Head of caudate nucleus (tissue), 42 donors: Measurements from ENCODE around the gene LRRC23.

Experiments
- DNase-seq, 42 donors: peaks; one replicate each; pipeline versions ENCODE4 v3.0.0 to v3.0.0-alpha.2; 2020 to 2021; ENCODE audit warnings: mixed read lengths in 7 of 42
- intact Hi-C: fragments of 100-400 bp; cut with DNase I; formaldehyde crosslinking; loops from one replicate; pipeline ENCODE4 v1.15.0; 2022

LRRC23 gene

DNA sequence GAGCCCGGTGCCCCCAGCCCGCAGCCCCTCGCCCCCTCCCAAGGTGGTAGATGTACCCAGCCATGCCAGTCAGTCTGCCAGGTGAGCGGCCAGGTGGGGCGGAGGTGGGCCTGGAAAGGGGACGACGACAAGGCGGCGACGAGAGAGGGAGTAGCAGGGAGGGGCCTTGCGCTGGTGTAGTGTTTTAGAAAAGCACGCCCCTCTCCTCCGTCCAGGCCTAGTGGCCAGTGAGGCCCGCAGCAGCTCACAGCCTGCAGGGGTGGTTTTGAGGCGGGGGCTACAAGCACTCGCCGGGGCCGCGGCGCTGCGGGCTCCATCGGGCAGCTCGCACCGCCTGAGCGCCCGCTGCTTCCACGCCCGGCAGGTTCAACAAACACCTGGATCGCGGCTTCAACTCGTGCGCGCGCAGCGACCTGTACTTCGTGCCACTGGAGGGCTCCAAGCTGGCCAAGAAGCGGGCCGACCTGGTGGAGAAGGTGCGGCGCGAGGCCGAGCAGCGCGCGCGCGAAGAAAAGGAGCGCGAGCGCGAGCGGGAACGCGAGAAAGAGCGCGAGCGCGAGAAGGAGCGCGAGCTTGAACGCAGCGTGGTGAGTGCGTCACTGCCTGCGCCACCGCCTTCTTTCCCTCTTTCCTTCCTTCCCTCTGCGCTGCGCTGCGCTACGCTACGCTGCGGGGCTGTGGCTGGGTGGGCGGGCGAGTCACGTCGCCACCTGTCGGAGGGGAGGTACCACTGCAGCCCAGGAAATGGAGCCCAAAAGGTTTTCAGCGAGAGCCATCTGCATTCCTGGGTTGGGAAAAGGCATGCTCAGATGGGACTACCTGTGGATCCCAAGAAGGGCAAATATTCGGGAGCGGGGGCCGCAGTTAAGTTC is 33.1 kb downstream of the LRRC23 start:
- peak; percentile 88 to 98 (median 94) for DNase-seq
- intact Hi-C loops, result no loop called here

- DNase-seq, result no peak
- intact Hi-C loops, result no loop called here
These were observed 34.0 kb downstream of the LRRC23 start for GRCh38 chr12:6938353-6939190.

DNA sequence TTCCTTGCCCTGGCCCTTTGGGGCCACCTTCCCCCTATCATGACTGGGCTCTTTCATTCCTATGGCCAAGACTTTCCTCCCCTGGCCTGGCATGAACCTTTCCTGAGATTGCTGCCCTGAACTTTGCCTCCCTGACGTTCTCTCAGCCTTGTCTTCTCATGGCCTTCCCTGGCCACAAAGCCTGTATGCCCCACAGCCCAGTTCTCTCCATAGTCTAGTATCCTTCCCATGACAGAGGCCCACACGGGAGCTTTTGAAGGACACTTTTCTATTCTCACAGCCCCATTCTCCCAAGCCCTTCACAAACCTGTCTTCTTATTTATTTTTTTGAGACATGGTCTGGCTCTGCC is 34.5 kb downstream of the LRRC23 start:
- intact Hi-C loops, result no loop called here
- DNase-seq, result no peak

DNA sequence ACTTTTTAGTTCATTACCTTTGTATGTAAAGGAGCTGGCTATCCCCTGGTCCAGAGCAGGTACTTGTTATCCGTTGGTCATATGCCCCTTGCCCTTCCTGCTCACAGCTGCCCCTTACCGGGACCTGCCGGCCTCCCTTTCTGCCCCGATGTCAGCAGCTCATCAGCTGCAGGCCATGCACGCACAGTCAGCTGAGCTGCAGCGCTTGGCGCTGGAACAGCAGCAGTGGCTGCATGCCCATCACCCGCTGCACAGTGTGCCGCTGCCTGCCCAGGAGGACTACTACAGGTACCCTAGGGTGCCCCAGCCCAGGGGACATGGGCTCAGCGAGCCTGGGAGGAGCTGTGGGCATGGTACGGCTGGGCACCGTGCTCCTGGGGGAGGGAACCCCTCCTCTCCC is 36.6 kb downstream of the LRRC23 start:
- no peak for DNase-seq
- intact Hi-C loops, result no loop called here

- intact Hi-C loops, result no loop called here
- no peak for DNase-seq
These were observed 37.2 kb downstream of the LRRC23 start for GRCh38 chr12:6941782-6942181.

GRCh38 chr12:6942331-6942665 is 37.7 kb downstream of the LRRC23 start:
- no peak for DNase-seq
- intact Hi-C loops, result no loop called here

DNA sequence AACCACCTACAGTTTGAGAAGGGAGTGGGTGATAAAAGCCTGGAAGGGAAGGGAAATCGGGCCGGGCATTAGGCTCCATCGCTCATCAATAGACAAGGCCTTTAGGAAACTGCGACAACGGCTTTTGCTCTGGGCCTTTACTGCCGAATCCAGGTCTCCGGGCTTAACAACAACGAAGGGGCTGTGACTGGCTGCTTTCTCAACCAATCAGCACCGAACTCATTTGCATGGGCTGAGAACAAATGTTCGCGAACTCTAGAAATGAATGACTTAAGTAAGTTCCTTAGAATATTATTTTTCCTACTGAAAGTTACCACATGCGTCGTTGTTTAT is 38.7 kb downstream of the LRRC23 start:
- intact Hi-C loops, result no loop called here
- peak; percentile 72 to 98 (median 92) for DNase-seq

DNA sequence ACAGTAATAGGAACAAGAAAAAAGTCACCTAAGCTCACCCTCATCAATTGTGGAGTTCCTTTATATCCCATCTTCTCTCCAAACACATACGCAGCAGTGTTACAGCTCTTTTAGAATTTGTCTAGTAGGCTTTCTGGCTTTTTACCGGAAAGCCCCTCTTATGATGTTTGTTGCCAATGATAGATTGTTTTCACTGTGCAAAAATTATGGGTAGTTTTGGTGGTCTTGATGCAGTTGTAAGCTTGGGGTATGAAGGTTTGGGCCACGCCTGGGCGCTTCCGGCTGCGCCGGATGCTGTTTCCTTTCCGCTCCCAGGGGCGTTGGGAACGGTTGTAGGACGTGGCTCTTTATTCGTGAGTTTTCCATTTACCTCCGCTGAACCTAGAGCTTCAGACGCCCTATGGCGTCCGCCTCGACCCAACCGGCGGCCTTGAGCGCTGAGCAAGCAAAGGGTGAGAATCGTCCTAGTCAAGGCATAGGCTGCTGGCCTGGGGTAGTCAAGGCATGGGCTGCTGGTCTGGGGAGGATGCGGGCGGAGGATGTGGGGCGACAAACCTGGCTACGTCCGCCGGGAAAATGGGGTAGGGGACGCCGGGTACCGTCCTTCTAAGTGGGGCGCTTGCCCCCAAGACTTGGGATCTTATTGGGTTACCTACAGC is 39.2 kb downstream of the LRRC23 start, which contains the start of the genes C12orf57 and RNU7-1:
C12orf57 (plus strand) TSS at position 301 of the 659 bp plus-strand sequence; CDS start at position 401, 100 bp downstream.
RNU7-1 (plus strand) TSS at position 95 of the 659 bp plus-strand sequence.
- intact Hi-C loops, result loop anchor here (2.0 kb wide), 1 partner anchor 27 kb away; the partner anchor contains the start of genes EMG1 and PHB2

DNA sequence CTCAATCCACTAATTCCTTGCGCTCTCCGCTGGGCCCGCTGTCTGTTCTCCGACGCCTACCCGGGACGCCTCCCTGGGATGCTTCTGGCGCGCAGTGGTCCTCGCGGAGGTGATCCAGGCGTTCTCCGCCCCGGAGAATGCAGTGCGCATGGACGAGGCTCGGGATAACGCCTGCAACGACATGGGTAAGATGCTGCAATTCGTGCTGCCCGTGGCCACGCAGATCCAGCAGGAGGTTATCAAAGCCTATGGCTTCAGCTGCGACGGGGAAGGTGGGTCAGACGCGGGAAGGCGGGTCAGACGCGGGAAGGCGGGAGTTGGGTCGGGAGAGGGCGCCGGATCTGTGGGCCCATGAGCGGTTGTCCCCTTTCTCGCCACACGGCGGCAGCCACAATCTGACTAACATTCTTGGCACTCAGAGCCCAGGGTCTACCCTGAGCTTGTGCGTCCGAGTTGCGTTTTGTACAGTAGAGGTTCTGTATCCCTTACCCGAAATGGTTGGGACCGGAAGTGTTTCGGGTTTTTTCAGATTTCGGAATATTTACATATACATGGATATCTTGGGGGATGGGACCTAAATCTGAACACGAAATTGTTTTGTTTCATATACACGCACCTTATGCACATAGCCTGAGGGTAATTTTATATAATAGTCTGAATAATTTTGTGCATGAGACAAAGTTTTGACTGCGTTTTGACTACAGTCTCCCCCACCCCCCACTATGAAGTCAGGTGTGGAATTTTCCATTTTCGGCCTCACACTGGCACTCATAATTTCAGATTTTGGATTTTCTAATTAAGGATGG is 40.0 kb downstream of the LRRC23 start:
- intact Hi-C loops, result loop anchor here (2.0 to 5.0 kb wide), 2 partner anchors 26 to 168 kb away; partner anchors contain the start of genes EMG1 and PHB2
- peak; percentile 88 to 98 (median 94) for DNase-seq

More for the DNA sequence above, 39.2 kb downstream of the LRRC23 start, which contains the start of the genes C12orf57 and RNU7-1:
- DNase-seq, result peak; percentile 48 to 86 (median 73)

DNA sequence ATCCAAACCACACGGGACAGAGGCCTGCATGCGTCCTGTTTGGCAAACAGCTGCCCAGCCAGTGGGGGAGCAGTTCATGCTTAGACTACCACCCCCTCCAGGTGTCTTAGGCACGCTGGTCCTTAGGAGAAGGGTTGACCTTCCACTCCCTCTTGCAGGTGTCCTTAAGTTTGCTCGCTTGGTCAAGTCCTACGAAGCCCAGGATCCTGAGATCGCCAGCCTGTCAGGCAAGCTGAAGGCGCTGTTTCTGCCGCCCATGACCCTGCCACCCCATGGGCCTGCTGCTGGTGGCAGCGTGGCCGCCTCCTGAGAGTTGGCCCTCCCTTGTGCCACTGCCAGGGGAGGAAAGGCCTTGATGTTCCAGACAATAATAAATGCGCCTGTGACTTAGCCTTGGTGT is 41.0 kb downstream of the LRRC23 start:
- intact Hi-C loops, result loop anchor here (2.0 to 5.0 kb wide), 2 partner anchors 25 to 167 kb away; partner anchors contain the start of genes EMG1 and PHB2
- no peak for DNase-seq

- intact Hi-C loops, result loop anchor here (5.0 kb wide), 1 partner anchor 166 kb away; no protein-coding TSS in a partner anchor
- no peak for DNase-seq
These were observed 41.7 kb downstream of the LRRC23 start for GRCh38 chr12:6946033-6946919.

DNA sequence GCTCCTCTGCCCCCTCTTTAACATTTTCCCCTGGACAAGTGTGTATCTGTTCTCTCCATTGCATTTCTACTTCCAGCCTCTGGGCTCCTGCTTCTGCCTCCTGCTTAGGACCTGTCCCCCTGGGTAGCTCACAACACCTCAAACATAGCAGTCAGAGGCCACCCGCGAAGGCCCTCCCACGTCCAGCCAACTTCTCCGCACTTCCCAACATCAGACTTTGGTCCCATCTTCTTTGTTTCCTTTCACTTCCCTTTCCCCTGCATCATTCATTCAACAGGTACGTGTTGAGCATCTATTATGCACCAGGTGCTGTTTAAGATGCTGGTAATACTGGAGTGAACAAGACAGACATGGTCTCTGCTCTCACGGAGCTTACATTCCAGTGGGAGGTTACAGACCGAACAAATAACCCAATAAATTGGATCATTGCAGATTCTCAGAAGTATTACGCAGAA is 42.3 kb downstream of the LRRC23 start:
- intact Hi-C loops, result loop anchor here (5.0 kb wide), 1 partner anchor 165 kb away; no protein-coding TSS in a partner anchor
- no peak for DNase-seq

- no peak for DNase-seq
- intact Hi-C loops, result loop anchor here (5.0 kb wide), 1 partner anchor 165 kb away; no protein-coding TSS in a partner anchor
These were observed 43.0 kb downstream of the LRRC23 start for GRCh38 chr12:6947615-6948014.

- intact Hi-C loops, result loop anchor here (5.0 kb wide), 1 partner anchor 163 kb away; no protein-coding TSS in a partner anchor
- DNase-seq, result no peak
These were observed 44.4 kb downstream of the LRRC23 start for GRCh38 chr12:6948873-6949594.

- intact Hi-C loops, result no loop called here
These were observed 45.8 kb downstream of the LRRC23 start for GRCh38 chr12:6950401-6950801.

GRCh38 chr12:6950811-6951540 is 46.4 kb downstream of the LRRC23 start, which contains the start of gene PTPN6:
PTPN6 (plus strand) TSS chr12:6951356; CDS start chr12:6951513, 157 bp downstream.
- intact Hi-C loops, result no loop called here
- DNase-seq, result peak in 22 of 42 donors; percentile 34 to 71 (median 52)

More at GRCh38 chr12:6950401-6950801, 45.8 kb downstream of the LRRC23 start:
- DNase-seq, result no peak
